ENCODE data around the gene ABCA13.
"Not testable (repeated sequence)": the region's sequence is repeated elsewhere in the genome, so short reads cannot be mapped to it uniquely, and the experiment has no call there.

The ABCA13 gene

DNA sequence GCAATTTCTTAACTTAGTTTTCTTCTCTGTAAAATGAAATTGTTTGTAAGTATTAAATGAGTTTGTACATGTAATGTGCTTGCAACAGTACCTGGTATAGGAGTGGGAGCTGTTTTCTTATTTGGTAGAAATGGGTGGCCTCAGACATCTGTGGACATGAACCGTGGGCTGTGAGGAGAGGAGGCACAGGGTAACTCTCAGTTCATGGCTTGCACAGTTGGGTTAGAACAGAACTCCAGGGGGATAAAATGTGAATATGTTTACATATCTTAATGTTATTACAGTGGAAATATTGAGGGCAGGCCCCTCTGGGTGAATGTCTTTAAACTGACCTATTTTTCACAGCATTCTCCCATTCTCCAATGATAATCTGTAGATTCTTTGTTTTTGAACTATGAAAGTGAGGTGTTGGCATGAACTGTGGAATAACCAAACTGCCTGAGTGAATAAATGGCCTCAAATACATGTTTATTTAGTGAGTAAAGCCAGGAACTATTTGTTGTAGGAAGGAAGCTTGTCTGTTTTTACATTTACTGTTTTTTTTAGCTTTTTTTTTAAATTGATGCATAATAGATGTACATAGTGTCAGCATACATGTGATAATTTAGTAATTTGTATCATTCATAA is 2.6 kb downstream of the ABCA13 start:
- peak; percentile 2 for DNase-seq (ENCODE audit: low read depth)
- no peak overlapping the region for H3K4me3 ChIP-seq (ENCODE audit: low read depth, low read length)

DNA sequence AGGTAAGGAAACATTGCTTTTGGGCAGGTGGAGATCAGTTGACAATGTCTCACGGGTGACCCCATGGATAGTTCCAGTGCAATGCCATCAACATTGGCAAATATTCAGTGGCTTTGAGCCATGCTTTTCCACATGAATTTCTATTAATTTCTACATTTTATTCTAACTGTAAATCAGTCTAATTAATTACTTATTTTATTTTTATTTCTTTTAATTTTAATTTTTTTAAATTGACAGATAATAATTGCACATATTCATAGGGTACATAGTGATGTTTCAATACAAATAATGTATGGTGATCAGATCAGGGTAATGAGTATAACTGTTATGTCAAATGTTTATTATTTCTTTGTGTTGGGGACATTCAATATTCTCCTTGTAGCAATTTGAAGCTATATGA is 3.8 kb downstream of the ABCA13 start:
- no peak overlapping the region for H3K4me3 ChIP-seq (ENCODE audit: low read depth, low read length)
- DNase-seq (ENCODE audit: low read depth) = no peak

DNA sequence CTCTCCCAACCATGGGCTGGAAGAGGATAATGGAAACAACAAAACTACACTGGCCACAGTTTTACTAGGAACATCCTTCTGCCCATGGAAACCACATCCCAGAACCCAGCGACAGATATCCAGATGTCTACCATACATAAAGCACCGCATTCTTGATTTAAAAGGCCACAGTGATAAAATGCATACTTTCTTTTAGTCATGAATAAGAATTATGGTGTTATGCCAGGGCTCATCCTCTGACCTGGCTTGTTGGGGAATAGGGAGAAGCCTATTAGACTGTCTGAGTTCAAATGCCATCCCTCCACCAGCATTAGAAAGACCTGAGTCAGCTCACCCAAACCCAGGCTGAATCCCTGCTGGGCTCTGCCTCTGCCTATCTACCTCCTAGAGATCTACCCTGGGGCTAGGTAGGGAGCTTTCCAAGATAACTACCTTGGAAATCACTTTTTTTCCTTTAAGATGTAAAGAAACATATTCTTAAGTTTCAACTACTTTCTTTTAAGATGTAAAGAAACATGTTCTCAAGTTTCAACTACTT is 5.2 kb downstream of the ABCA13 start:
- DNase-seq (ENCODE audit: low read depth) = no peak
- H3K4me3 ChIP-seq (ENCODE audit: low read depth, low read length) = no peak overlapping the region

DNA sequence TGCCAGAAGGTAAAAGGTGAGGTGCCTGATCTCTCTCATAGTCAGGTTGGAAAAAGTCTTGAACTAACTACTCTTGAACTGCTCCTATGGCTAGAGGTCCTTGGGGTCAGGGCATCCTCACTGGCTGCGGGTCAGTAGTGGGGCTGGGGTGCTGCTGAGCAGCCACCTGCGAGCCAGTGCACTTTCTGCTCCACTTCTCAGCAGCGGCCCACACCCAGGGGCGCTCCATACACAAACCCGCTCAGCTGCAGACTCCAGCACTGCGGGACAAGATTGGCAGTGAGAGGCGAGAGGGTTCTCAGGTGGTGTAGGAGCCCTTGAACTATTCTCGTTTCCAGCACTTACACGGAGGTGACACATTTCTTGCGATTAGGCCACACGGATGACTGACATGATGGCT is 6.0 kb downstream of the ABCA13 start:
- DNase-seq (ENCODE audit: low read depth) = no peak
- no peak overlapping the region for H3K4me3 ChIP-seq (ENCODE audit: low read depth, low read length)

DNA sequence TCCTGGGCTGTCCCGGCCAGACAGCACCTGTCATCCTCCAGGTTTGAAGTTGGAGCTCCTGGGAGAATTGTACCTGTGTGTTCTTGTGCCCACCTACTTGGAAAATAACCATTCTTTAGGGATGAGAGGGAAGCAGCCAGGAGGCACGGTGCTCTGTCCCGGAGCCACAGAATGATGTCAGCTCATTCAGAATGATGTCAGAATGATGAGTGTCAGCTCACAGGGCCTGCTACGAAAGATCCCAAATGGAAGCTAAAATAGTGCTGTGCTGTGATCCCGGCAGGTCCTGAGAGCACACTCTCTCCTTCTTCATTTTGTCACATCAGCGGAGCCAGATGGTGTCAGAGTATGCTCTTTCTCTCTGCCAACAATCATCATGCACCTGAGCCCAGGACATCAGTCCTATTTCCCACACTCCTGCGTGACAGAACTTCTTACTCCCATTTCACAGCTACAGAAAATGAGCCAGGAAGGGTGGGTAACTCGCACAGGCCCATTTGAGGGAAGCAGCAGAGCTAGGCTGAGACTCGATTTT is 8.3 kb downstream of the ABCA13 start:
- H3K4me3 ChIP-seq (ENCODE audit: low read depth, low read length) = no peak overlapping the region
- no peak for DNase-seq (ENCODE audit: low read depth)

DNA sequence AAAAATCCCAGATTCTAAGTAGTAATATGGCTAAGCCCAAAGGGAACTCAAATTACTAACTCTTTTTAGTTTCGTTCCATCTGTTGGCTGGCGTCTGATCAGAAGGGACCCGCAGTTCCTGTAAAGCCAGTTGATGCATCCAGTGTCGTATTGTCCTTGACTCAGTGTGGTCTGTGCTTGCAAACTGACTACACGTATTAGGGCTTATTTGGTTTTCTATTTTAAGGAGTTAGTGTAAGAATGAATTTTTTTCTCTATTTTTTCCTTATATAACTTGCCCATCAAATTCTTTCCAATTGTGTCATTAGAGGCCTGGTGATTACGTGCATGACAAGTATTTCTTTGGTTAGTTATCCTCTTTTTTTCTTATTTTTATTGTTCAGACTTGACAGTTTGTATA is 9.7 kb downstream of the ABCA13 start:
- no peak for DNase-seq (ENCODE audit: low read depth)
- H3K4me3 ChIP-seq (ENCODE audit: low read depth, low read length) = no peak overlapping the region

DNA sequence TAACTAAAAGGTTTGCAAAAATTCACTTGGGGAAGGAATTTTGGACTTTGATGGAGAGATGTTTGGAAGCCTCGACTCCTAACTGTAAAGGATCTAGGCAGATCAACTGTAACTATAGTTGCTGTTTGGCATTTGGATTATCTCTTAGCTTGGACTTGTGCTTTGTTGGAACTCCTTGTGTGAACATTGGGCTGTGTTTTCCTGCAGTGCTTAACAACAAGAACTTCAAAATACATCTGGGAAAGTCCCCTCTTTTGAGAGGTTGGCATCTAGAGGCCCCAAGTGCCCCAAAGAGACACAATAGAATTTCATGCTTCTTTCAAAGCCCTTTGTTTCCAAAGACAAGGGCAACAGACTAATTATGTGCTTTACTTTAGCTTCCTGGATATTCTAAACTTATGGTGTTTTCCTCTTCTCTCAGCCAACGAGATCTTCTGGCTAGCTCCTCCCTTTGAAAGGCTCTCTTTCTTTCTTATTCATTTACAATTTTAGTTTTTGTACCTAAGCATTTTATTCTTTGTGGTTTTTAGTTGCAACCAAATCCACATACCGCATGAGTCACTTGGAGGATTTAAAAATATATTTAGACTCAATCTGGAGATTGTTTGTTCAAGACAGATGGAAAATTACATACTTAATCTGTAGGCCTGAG is 11.6 kb downstream of the ABCA13 start:
- DNase-seq (ENCODE audit: low read depth) = peak; percentile 4
- no peak overlapping the region for H3K4me3 ChIP-seq (ENCODE audit: low read depth, low read length)

DNA sequence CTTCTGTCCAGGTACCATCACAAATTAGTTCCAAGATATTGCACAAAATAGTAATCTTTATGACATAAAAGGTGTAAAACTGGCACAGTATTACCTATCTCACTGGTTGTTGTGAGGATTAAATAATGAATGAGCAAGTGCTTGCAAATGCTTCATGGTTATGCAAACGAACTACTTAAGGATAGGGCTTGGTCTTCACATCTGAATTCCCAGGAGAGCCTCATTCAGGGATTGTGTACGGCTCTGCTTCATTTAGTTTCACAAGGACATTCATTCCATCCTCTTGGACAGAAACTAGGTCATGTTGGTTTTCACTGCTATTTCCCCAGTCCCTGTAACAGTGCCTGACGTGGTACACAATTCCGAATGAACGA is 12.1 kb downstream of the ABCA13 start:
- H3K4me3 ChIP-seq (ENCODE audit: low read depth, low read length) = no peak overlapping the region
- no peak for DNase-seq (ENCODE audit: low read depth)

DNA sequence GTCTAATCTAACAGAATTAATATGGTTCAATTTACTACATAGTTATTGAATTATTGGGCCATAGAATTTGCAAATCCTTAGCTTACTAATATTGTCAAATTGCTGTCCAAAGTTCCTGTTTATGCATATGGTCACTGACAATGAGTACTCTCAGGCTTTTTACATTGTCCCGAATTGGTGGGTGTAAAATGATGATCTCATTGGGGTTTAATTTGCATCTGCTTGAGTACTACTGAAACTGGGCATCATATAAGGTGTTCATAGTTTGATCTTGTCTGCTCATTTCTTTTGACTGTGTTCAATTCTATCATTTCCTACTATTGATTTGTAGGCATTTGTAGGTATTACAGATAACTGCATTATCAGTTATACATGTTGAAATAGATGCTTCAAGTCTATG is 12.7 kb downstream of the ABCA13 start:
- no peak overlapping the region for H3K4me3 ChIP-seq (ENCODE audit: low read depth, low read length)
- no peak for DNase-seq (ENCODE audit: low read depth)

DNA sequence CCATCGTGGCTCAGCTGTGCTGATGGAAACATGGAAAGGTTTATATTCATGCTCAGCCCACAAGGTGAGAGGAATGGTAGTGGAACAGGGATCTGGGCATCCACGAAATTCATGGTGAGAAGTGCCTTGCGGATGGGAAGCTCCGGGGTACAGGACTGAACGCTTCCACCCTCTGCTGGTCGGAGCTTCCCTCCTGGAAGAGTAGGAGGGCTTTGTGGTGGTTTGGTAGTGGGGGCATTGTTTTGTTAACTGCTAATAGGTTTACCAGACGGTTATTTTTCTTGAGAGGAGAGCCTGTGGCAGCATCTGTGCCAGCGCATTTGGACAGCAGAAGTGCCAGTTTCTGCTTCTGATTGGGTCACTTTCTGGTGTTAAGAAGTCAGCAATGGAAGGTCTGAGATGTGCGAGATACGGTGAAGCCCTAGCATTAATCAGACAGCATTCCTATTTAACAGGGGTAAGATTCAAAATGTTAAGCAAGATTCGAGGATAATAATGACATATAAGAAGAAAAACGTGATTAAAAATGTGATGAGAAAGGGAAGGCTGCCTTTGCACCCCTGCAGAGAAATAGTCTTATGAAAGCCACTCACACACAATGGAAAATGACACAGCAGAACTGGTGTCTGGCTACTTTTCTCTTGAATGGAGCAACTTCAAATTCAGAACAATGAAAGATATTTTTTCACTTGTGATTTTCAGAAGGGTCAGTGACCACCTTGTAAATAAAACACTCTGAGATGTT is 17.7 kb downstream of the ABCA13 start:
- no peak overlapping the region for H3K4me3 ChIP-seq (ENCODE audit: low read depth, low read length)
- no peak for DNase-seq (ENCODE audit: low read depth)

DNA sequence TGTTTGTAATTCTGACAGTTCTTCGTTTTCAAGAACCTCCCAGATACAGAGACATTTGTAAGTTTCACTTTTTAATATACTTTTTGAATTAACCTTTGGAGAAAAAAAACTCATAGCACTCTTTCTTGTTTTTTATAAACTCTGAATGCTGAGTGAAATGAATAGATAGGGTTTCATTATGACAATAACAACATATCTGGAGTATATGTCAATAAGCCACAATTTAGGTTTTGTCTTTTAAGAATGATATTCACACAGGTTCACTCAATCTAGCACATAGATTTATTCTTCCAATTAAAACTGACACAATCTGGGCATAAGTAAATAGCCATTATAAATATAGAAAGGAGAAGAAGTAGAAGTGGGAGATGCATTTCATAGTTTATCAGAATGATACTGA is 21.7 kb downstream of the ABCA13 start:
- no peak overlapping the region for H3K4me3 ChIP-seq (ENCODE audit: low read depth, low read length)
- no peak for DNase-seq (ENCODE audit: low read depth)

DNA sequence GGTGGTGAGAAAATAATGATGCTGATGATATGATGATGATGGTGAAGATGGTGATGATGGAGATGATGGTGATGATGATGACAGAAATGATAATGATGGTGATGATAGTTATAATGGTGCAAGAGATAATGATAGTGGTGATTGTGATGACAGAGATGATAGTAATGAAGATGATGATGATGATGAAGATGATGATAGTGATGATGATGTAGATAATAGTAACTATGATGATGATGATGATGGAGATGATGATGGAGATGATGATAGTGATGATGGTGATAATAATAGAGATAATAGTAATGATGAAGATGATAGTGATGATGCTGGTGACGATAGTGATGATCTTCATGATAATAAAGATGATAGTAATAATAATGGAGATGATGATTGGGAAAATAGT is 22.2 kb downstream of the ABCA13 start:
- no peak for DNase-seq (ENCODE audit: low read depth)
- no peak overlapping the region for H3K4me3 ChIP-seq (ENCODE audit: low read depth, low read length)

DNA sequence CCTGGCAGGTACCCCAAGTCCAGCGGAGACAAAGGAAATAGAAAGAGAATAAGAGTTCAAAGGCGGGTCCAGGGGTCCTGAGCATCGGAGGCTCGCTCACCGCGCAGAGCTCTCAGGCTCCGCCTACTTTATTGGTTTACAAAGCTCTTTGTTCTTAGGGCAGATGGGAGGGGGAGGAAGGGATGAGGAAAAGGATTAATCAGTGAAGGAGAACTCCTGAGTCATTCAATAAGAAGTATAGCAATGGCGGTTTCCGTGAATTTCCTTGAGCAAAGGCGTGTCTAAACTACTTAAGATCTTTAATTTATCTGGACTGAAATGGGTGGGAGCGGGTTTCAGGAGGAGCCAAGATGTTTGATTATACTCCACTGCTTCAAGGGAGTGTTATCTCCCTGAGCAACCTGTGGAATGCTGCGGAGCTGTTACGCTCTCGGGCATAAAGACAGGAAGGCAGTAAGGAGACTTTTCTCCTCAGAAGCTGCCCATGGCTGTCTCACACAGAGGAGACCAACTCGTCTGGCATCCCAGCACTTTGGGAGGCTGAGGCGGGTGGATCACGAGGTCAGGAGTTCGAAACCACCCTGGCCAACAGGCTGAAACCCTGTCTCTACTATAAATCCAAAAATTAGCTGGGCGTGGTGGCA is 29.8 kb downstream of the ABCA13 start:
- H3K4me3 ChIP-seq (ENCODE audit: low read depth, low read length); DNase-seq (ENCODE audit: low read depth): not testable (repeated sequence)

DNA sequence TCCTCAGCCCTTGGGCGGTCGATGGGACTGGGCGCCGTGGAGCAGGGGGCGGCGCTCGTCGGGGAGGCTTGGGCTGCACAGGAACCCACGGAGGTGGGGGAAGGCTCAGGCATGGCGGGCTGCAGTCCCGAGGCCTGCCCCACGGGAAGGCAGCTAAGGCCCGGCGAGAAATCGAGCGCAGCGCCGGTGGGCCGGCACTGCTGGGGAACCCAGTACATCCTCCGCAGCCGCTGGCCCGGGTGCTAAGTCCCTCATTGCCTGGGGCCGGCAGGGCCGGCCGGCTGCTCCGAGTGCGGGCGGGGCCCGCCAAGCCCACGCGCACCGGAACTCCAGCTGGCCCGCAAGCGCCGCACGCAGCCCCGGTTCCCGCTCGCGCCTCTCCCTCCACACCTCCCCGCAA is 31.7 kb downstream of the ABCA13 start:
- not testable (repeated sequence) for DNase-seq (ENCODE audit: low read depth); H3K4me3 ChIP-seq (ENCODE audit: low read depth, low read length)

DNA sequence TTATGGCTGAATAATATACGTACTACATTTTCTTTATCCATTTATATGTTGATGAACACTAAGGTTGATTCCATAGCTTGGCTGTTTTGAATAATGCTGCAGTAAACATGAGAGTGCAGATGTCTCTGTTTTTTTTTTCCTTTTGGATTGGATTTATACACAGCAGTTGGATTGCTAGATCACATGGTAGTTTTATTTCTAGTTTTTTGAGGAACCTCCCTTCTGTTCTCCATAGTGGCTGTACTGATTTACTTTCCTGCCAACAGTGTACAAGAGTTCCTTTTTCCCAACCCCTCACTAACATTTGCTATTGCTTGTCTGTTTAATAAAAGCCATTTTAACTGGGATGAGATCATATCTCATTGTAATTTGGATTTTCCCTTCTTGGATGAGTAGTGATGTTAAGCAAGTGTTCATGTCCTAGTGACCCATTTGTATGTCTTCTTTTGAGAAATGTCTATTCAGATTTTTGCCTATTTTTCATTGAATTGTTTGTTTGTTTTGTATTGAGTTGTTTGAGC is 36.0 kb downstream of the ABCA13 start:
- DNase-seq (ENCODE audit: low read depth) = no peak
- no peak overlapping the region for H3K4me3 ChIP-seq (ENCODE audit: low read depth, low read length)

DNA sequence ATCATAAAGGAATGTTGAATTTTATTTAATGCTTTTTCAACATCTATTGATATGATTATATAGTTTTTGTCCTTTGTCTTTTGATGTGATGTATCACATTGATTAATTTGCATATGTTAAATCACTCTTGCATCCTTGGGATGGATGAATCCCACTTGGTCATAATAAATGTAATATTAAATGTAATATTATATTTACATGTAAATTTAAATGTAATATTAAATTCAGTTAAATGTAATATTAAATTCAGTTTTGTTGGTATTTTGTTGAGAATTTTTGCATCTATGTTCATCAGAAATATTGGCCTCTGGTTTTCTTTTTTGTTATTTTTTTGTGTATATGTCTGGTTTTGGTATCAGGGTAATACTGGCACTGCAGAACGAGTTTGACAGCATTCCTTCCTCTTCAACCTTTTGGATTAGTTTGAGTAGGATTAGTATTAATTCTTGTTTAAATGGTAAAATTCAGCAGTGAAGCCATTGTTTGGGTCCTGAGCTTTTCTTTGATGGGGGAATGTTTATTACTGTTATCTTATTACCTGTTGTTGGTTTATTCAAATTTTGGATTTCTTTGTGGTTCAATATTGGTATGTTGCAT is 37.8 kb downstream of the ABCA13 start:
- H3K4me3 ChIP-seq (ENCODE audit: low read depth, low read length) = no peak overlapping the region
- no peak for DNase-seq (ENCODE audit: low read depth)

DNA sequence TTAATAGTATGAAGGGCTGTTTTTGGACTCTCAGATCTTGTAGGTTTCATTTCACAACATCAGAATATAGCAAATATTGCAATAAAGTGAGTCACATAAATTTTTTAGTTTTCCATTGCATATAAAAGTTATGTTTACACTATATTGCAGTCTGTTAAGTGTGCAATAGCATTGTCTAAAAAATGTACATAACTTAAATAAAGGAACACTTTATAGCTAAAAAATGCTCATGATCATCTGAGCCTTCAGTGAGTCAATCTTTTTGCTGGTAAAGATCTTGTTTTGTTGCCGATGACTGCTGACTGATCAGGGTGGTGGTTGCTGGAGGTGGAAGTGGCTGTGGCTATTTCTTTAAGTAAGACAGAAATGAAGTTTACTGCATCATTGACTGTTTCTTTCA is 42.0 kb downstream of the ABCA13 start:
- no peak overlapping the region for H3K4me3 ChIP-seq (ENCODE audit: low read depth, low read length)
- DNase-seq (ENCODE audit: low read depth) = no peak

DNA sequence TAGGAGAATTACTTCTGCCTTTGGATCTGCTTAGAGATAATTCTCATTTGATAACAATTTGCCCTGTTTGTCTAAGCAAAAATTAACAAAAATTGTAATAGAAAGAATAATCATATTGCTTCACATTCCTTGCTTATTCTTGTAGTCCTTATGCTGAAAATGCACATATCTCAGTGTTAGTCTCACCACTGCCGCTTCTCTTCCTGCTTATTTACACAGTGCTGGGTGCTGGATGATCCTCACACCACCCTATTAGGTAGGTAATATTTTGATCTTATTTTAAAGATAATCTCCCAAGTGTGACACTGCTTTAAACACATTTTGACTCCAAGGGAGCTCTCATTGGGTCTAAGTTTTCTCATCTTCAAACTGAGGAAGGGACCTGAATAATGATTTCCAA is 46.0 kb downstream of the ABCA13 start:
- DNase-seq (ENCODE audit: low read depth) = no peak
- no peak overlapping the region for H3K4me3 ChIP-seq (ENCODE audit: low read depth, low read length)

DNA sequence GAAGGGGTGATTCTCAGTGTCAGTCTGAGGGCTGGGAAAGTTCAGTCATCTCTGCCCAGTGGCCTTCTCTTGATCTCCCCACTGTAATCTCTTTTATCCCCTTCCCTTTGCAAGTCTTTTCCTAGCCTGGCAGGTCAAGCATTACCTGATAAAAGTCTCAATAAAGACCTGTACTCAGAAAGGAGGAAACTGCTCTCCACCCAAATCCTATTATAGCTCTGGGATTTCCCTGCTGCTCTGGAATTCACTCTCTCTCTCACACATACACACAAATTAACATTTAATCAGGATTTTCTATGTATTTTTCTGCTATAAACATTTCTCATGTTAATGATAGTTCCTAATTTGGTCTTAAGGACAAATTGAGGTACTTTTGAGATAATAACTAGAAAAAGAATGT is 46.5 kb downstream of the ABCA13 start:
- no peak for DNase-seq (ENCODE audit: low read depth)
- no peak overlapping the region for H3K4me3 ChIP-seq (ENCODE audit: low read depth, low read length)
